Measurements from ENCODE around the gene PRKAR1A.

- no peak for TF ChIP-seq CTCF (IDR thresholded peaks at IDR 0.05)
- no peak for TF ChIP-seq POLR2A (IDR thresholded peaks at IDR 0.05)
Observed at GRCh38 chr17:68579194-68579927, 67.1 kb downstream of the PRKAR1A start.

All from gastroesophageal sphincter (tissue), 3 donors.